IMR-90 (cell line): ENCODE measurements around the gene SPIN1. TPM values are rescaled to one million over a fixed set of nuclear protein-coding genes. Genes with fewer than 3 reads are reported as not detected.
A peak's percentile ranks its signal among the peaks of the same experiment; 100 is the strongest.

Experiments used
- ATAC-seq: fragments of 200-7000 bp; cut with Tn5 transposase; 2 replicates; pipeline ENCODE4 v1.9.1; 2020; ENCODE audit warnings: low read depth, mild to moderate bottlenecking, moderate library complexity
- BruUV-seq: library from RNA; stranded (reverse); fragments of 400-500 nt; replicated peaks from 2 replicates; lab custom pipeline; 2021; lab: Mats Ljungman, UMichigan
- CTCF ChIA-PET: fragments of 300-600 bp; formaldehyde crosslinking; extraction: SDS; loops from one replicate; lab custom pipeline; 2021; ENCODE audit warnings: antibody characterized with exemption; lab: Yijun Ruan, JAX
- POLR2A ChIA-PET: fragments of 300-600 bp; sonication (Branson Sonifier 250); formaldehyde crosslinking; loops from one replicate; lab custom pipeline; 2022; ENCODE audit warnings: antibody characterized with exemption; ENCODE audit not compliant: unreplicated experiment; lab: Charles Lee
- DNase-seq: peaks from one replicate; pipeline ENCODE4 v3.0.0; 2013
- H2AFZ ChIP-seq: replicated peaks from 2 replicates; pipeline ENCODE3; 2013; ENCODE audit warnings: low read length, mild to moderate bottlenecking; ENCODE audit not compliant: poor library complexity
- H2AK5ac ChIP-seq: 2 replicates; pipeline ENCODE4 v1.6.1; 2013; ENCODE audit warnings: low read depth, low read length, inconsistent platforms
- H2AK9ac ChIP-seq: replicated peaks from 2 replicates; pipeline ENCODE3; 2013; ENCODE audit warnings: mild to moderate bottlenecking, low read depth, low read length, moderate library complexity; ENCODE audit not compliant: poor library complexity
- H2BK120ac ChIP-seq: 2 replicates; pipeline ENCODE4 v1.6.1; 2013; ENCODE audit warnings: low read depth, low read length, inconsistent platforms
- H2BK15ac ChIP-seq: 3 replicates; pipeline ENCODE4 v1.6.1; 2013; ENCODE audit warnings: low read depth, low read length, inconsistent platforms
- H2BK20ac ChIP-seq: 2 replicates; pipeline ENCODE4 v1.6.1; 2013; ENCODE audit warnings: low read depth, mild to moderate bottlenecking, inconsistent platforms, low read length, moderate library complexity
- H2BK5ac ChIP-seq: 2 replicates; pipeline ENCODE4 v1.6.1; 2013; ENCODE audit warnings: mild to moderate bottlenecking, low read depth, low read length, inconsistent platforms; ENCODE audit not compliant: poor library complexity, severe bottlenecking
- H3K14ac ChIP-seq: replicated peaks from 2 replicates; pipeline ENCODE4 v1.6.1; 2013; ENCODE audit warnings: low read depth, low read length, inconsistent platforms
- H3K18ac ChIP-seq: 2 replicates; pipeline ENCODE4 v1.6.1; 2013; ENCODE audit warnings: low read depth, low read length, control low read depth
- H3K23ac ChIP-seq: 2 replicates; pipeline ENCODE4 v1.6.1; 2013; ENCODE audit warnings: low read depth, low read length, inconsistent platforms
- H3K27ac ChIP-seq: 2 replicates; pipeline ENCODE4 v1.5.1; 2013; ENCODE audit warnings: mild to moderate bottlenecking, control low read depth, low read length; ENCODE audit not compliant: insufficient read depth
- H3K27me3 ChIP-seq: 2 replicates; pipeline ENCODE4 v1.6.1; 2013; ENCODE audit warnings: low read length; ENCODE audit not compliant: control insufficient read depth, insufficient read depth
- H3K36me3 ChIP-seq: 2 replicates; pipeline ENCODE4 v1.6.1; 2013; ENCODE audit warnings: low read length, mixed read lengths; ENCODE audit not compliant: control insufficient read depth, insufficient read depth
- H3K4ac ChIP-seq: 2 replicates; pipeline ENCODE4 v1.6.1; 2013; ENCODE audit warnings: low read depth, low read length, inconsistent platforms
- H3K4me1 ChIP-seq: 2 replicates; pipeline ENCODE4 v1.6.1; 2013; ENCODE audit warnings: low read length, mixed read lengths; ENCODE audit not compliant: control insufficient read depth, insufficient read depth
- H3K4me2 ChIP-seq: 2 replicates; pipeline ENCODE4 v1.6.1; 2013; ENCODE audit warnings: low read depth, mild to moderate bottlenecking, control low read depth, low read length, moderate library complexity
- H3K4me3 ChIP-seq: 2 replicates; pipeline ENCODE4 v1.5.1; 2013; ENCODE audit warnings: low read depth, mild to moderate bottlenecking, control low read depth, low read length, moderate library complexity; ENCODE audit not compliant: insufficient read depth
- H3K56ac ChIP-seq: 2 replicates; pipeline ENCODE4 v1.6.1; 2013; ENCODE audit warnings: low read length, inconsistent platforms; ENCODE audit not compliant: insufficient read depth; ENCODE audit errors: extremely low read depth
- H3K79me1 ChIP-seq, 2 experiments: 2 replicates each; pipeline ENCODE4 v1.6.1; 2013; ENCODE audit warnings: low read length in 2 of 2, inconsistent platforms in 1 of 2, low read depth in 1 of 2
- H3K9ac ChIP-seq: 2 replicates; pipeline ENCODE4 v1.6.1; 2013; ENCODE audit warnings: low read depth, low read length, control low read depth
- H3K9me1 ChIP-seq: 2 replicates; pipeline ENCODE4 v1.6.1; 2013; ENCODE audit warnings: low read length, inconsistent platforms; ENCODE audit not compliant: insufficient read depth
- H3K9me3 ChIP-seq: 2 replicates; pipeline ENCODE4 v1.6.1; 2013; ENCODE audit warnings: low read length; ENCODE audit not compliant: control insufficient read depth, insufficient read depth
- H4K20me1 ChIP-seq: 2 replicates; pipeline ENCODE4 v1.6.1; 2013; ENCODE audit warnings: low read length, inconsistent platforms; ENCODE audit not compliant: insufficient read depth
- H4K5ac ChIP-seq: 2 replicates; pipeline ENCODE4 v1.6.1; 2013; ENCODE audit warnings: mild to moderate bottlenecking, low read depth, low read length, control low read depth
- H4K8ac ChIP-seq, 2 experiments: 2 replicates each; pipeline ENCODE4 v1.6.1; 2013; ENCODE audit warnings: low read depth in 2 of 2, low read length in 2 of 2, control low read depth in 1 of 2, inconsistent platforms in 1 of 2
- H4K91ac ChIP-seq: 2 replicates; pipeline ENCODE4 v1.6.1; 2013; ENCODE audit warnings: low read depth, low read length, inconsistent platforms; ENCODE audit not compliant: insufficient read depth
- BHLHE40 ChIP-seq: fragments of 150-350 bp; IDR thresholded peaks from 2 replicates; pipeline ENCODE4 v1.6.1; 2016; ENCODE audit warnings: mild to moderate bottlenecking, low read depth, low read length
- CHD1 ChIP-seq: IDR thresholded peaks from 2 replicates; pipeline ENCODE4 v1.6.1; 2012; ENCODE audit warnings: low read depth, low read length, improper control_type of control experiment
- FOS ChIP-seq: fragments of 150-350 bp; IDR thresholded peaks from 2 replicates; pipeline ENCODE4 v1.6.1; 2016; ENCODE audit warnings: low read depth, low read length
- POLR2A ChIP-seq: IDR thresholded peaks from 2 replicates; pipeline ENCODE4 v1.6.1; 2012; ENCODE audit warnings: mild to moderate bottlenecking, low read depth, low read length
- RCOR1 ChIP-seq: IDR thresholded peaks from 2 replicates; pipeline ENCODE4 v1.6.1; 2012; ENCODE audit warnings: mild to moderate bottlenecking, low read length, improper control_type of control experiment; ENCODE audit not compliant: insufficient replicate concordance
- USF2 ChIP-seq: fragments of 150-350 bp; IDR thresholded peaks from 2 replicates; pipeline ENCODE4 v1.6.1; 2017; ENCODE audit warnings: mild to moderate bottlenecking, antibody characterized with exemption, low read length, low read depth
- WGBS, 2 experiments: methylation state at CpG; one replicate each; pipeline versions ENCODE4 v1.1.5 to v1.1.7; 2013; ENCODE audit warnings: missing lambda C conversion rate in 2 of 2; ENCODE audit not compliant: insufficient read length in 1 of 2; ENCODE audit errors: extremely low coverage in 2 of 2; 5-methylcytosine and 5-hydroxymethylcytosine counted together
- dilution Hi-C: fragments of 300-500 bp; cut with HindIII; formaldehyde crosslinking; loops from one replicate; pipeline ENCODE4 v1.14.3; 2018; ENCODE audit warnings: low sequenced_read_pairs; ENCODE audit not compliant: unreplicated experiment
- in situ Hi-C: fragments of 300-500 bp; cut with MboI; formaldehyde crosslinking; loops from 3 replicates; pipeline ENCODE4 v1.14.3; 2019; ENCODE audit warnings: low sequenced_read_pairs, inconsistent platforms, mixed read lengths
- intact Hi-C: fragments of 100-400 bp; cut with micrococcal nuclease; formaldehyde crosslinking; loops from 2 replicates; pipeline ENCODE4 v1.10.0; 2022
- polyA plus RNA-seq, 3 experiments: library from polyadenylated mRNA; depleted of rRNA; stranded (reverse); fragments of >200 nt; gene quantifications; 2 replicates each; pipeline ENCODE4 v1.2.3, GENCODE V29; 2012; ENCODE audit warnings: low replicate concordance in 1 of 3
- total RNA-seq: library from RNA; depleted of rRNA; stranded (reverse); fragments of >200 nt; gene quantifications from 2 replicates; pipeline ENCODE4 v1.2.3, GENCODE V29; 2012

SPIN1 gene
- total and polyA plus RNA-seq, 2 of the 4 experiments (the other 2 are of a cell fraction): 63.3 to 141 TPM

DNA sequence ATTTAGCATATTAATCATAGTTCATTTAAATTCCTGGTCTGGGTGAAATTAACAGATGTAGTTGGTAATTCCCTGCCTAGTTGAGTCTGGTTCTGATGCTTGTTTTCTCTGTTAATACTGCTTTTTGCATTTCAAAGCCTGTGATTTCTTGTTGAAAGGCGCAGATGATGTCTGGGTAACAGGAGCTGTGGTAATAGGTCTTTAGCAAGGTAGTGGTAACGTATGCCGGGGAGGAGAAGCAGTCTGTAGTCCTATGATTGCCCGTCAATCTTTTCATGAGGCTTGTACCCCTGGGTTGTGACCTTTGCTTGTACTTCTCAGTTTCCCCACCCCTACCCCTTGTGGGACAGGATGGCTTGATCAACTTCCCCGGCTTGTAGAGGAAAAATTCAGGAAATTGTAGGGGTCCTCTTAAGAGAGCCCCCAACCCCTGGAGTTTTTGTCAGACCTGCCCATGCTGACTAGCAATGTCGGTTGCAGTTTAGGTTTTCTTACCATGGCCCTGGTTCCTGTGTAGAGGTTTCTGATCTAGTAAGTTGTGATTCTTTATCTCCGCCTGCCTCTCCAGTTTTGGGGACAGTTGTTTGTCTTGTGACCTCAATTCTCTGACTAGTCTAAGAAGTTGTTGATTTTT lies 55.4 kb downstream of the SPIN1 start:
- Histone ChIP-seq H3K27ac (no peak overlapping the region), H4K5ac (no peak overlapping the region), H4K91ac (no peak overlapping the region), H2BK5ac (no peak overlapping the region), H2AK9ac (no peak overlapping the region), H3K14ac (no peak overlapping the region), H2BK120ac (no peak overlapping the region), H4K20me1 (peaks cover 23% of the 10 kb centered on the region), H3K4ac (no peak overlapping the region), H3K36me3 (peaks cover 10% of the 10 kb centered on the region), H3K23ac (no peak overlapping the region; the same call in 1 of the 2 replicates), H3K9me1 (peaks cover 9% of the 10 kb centered on the region), H3K9ac (no peak overlapping the region), H3K4me2 (no peak overlapping the region), H2AK5ac (peak overlapping the region; percentile 11; the same call in 1 of the 2 replicates), H3K56ac (no peak overlapping the region), H3K9me3 (no peaks in the 10 kb centered on the region), H3K4me1 (peaks cover 6% of the 10 kb centered on the region), H3K27me3 (no peaks in the 10 kb centered on the region), H4K8ac (no peak overlapping the region; a peak in 1 of 4 replicates), H3K4me3 (no peak overlapping the region), H3K79me1 (peaks cover 24 to 64% of the 10 kb centered on the region in 2 experiments), H2BK15ac (no peak overlapping the region), H2AFZ (no peak overlapping the region), H2BK20ac (no peak overlapping the region), H3K18ac (no peak overlapping the region)
- intact Hi-C loops (no loop called here), dilution Hi-C loops (no loop called here), in situ Hi-C loops (no loop called here)
- ChIA-PET CTCF (interaction anchor here (0.7 kb wide), 1 partner anchor 1093 kb away, joined by 5 read pairs; no protein-coding TSS in a partner anchor), POLR2A (no interaction called here)
- WGBS, 2 experiments: 100% methylated on average over 1 of the region's 7 CpGs; no CpG with 5 or more reads in 1 of the 2 experiments
- no peak for TF ChIP-seq POLR2A
- TF ChIP-seq CHD1: no peak
- TF ChIP-seq FOS: no peak
- TF ChIP-seq USF2: no peak
- TF ChIP-seq BHLHE40: no peak
- no peak for TF ChIP-seq RCOR1
- BruUV-seq: no TSS peak
- DNase-seq (no peak), ATAC-seq (no peak)
